ENCODE data around the gene RNH1. TPM values are rescaled to one million over a fixed set of nuclear protein-coding genes. Genes with fewer than 3 reads are reported as not detected.

The RNH1 gene
- total RNA-seq, 1 experiment from 2014 or later, result 103 TPM

DNA sequence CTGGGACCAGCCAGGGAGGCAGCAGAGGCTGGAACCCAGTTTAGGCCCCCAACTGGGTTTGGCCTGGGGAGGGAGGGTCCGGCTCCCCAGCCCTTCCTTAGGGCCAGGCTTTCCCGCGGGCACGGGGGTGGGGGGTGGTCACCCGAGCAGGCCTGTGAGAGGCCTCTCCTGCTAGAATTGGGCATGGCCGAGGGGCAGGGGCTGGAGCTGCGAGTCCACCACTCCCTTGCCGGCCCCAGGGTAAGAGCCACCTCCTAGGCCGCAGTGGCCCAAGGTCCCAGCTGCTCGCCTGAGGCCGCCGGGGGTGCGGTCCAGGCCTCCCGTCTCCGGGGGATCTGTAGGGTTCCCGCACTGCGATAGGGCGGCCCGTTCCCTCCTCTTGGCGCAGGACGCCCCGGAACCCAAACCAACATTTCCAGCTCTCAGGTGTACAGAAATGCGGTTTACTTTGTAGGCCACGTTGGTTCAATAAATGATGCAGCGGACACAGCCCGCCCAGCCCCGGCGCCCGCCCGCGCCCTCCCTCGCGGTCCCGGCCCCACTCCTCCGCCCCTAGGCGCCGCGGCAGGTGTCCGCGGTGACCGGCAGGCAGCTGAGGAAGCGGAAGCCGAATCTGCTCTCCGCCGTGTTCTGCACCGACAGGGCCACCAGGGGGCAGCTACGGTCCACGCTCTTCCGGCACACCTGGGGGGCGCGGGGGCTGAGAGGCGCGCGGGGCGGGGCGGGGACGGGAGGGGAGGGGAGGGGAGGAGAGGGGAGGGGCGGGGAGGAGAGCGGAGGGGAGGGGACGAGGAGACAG, 47.6 kb upstream of the RNH1 start:
- no peak overlapping the region for H3K27ac Mint-ChIP-seq (ENCODE audit: unreplicated experiment)
- DNase-seq, result peak; percentile 81
- no peaks in the 10 kb centered on the region for H3K27me3 Mint-ChIP-seq (ENCODE audit: unreplicated experiment)
- H3K36me3 Mint-ChIP-seq (ENCODE audit: insufficient read depth, unreplicated experiment), result peaks cover 39% of the 10 kb centered on the region
- TF ChIP-seq, protein P1, sequence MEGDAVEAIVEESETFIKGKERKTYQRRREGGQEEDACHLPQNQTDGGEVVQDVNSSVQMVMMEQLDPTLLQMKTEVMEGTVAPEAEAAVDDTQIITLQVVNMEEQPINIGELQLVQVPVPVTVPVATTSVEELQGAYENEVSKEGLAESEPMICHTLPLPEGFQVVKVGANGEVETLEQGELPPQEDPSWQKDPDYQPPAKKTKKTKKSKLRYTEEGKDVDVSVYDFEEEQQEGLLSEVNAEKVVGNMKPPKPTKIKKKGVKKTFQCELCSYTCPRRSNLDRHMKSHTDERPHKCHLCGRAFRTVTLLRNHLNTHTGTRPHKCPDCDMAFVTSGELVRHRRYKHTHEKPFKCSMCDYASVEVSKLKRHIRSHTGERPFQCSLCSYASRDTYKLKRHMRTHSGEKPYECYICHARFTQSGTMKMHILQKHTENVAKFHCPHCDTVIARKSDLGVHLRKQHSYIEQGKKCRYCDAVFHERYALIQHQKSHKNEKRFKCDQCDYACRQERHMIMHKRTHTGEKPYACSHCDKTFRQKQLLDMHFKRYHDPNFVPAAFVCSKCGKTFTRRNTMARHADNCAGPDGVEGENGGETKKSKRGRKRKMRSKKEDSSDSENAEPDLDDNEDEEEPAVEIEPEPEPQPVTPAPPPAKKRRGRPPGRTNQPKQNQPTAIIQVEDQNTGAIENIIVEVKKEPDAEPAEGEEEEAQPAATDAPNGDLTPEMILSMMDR (IDR thresholded peaks at IDR 0.05; ENCODE audit: unreplicated experiment), result peak; percentile 72
- BruUV-seq (replicated peaks), result no TSS peak
- no peaks in the 10 kb centered on the region for H3K4me1 Mint-ChIP-seq (ENCODE audit: low read depth, unreplicated experiment)
- H3K4me3 Mint-ChIP-seq (ENCODE audit: low read depth, unreplicated experiment), result peak overlapping the region; percentile 54
- CTCF ChIA-PET, result interaction anchor here (0.5 to 1.4 kb wide), 9 partner anchors 101 to 348 kb away, joined by 3 to 11 read pairs (median 4); partner anchors contain the start of genes BET1L, CD151, DEAF1 and TMEM80
- intact Hi-C loops (cut with micrococcal nuclease; ENCODE audit: unreplicated experiment), result loop anchor here (10.0 kb wide), 1 partner anchor 170 kb away; no protein-coding TSS in a partner anchor
- no peaks in the 10 kb centered on the region for H3K9me3 Mint-ChIP-seq (ENCODE audit: low read depth, unreplicated experiment)

DNA sequence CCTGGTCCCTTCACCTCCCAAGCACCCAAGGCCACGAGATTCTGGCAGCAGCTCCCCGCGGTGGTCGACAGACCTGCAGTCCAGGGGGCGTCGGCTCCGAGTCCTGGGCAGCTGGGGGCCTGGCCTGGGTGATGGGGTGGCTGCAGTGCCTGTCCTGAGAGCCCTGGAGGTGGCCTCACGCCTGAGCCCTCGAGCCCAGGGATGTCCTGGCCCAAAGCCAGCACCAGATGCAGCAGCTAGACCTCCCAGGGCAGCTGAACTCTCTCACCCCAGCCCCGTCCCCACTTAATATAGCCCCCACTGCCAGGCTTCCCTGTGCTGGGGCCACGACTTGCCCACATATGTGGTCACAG, 46.9 kb upstream of the RNH1 start:
- intact Hi-C loops (cut with micrococcal nuclease; ENCODE audit: unreplicated experiment), result loop anchor here (10.0 kb wide), 1 partner anchor 171 kb away; no protein-coding TSS in a partner anchor
- peak overlapping the region; percentile 54 for H3K4me3 Mint-ChIP-seq (ENCODE audit: low read depth, unreplicated experiment)
- no peaks in the 10 kb centered on the region for H3K27me3 Mint-ChIP-seq (ENCODE audit: unreplicated experiment)
- no peaks in the 10 kb centered on the region for H3K9me3 Mint-ChIP-seq (ENCODE audit: low read depth, unreplicated experiment)
- H3K36me3 Mint-ChIP-seq (ENCODE audit: insufficient read depth, unreplicated experiment), result peaks cover 36% of the 10 kb centered on the region
- TF ChIP-seq, protein P1 (IDR thresholded peaks at IDR 0.05; ENCODE audit: unreplicated experiment), result no peak
- no peak overlapping the region for H3K27ac Mint-ChIP-seq (ENCODE audit: unreplicated experiment)
- no peak for DNase-seq
- no peaks in the 10 kb centered on the region for H3K4me1 Mint-ChIP-seq (ENCODE audit: low read depth, unreplicated experiment)
- CTCF ChIA-PET, result interaction anchor here (1.0 kb wide), 1 partner anchor 101 kb away, joined by 11 read pairs; no protein-coding TSS in a partner anchor
- BruUV-seq (replicated peaks), result no TSS peak

DNA sequence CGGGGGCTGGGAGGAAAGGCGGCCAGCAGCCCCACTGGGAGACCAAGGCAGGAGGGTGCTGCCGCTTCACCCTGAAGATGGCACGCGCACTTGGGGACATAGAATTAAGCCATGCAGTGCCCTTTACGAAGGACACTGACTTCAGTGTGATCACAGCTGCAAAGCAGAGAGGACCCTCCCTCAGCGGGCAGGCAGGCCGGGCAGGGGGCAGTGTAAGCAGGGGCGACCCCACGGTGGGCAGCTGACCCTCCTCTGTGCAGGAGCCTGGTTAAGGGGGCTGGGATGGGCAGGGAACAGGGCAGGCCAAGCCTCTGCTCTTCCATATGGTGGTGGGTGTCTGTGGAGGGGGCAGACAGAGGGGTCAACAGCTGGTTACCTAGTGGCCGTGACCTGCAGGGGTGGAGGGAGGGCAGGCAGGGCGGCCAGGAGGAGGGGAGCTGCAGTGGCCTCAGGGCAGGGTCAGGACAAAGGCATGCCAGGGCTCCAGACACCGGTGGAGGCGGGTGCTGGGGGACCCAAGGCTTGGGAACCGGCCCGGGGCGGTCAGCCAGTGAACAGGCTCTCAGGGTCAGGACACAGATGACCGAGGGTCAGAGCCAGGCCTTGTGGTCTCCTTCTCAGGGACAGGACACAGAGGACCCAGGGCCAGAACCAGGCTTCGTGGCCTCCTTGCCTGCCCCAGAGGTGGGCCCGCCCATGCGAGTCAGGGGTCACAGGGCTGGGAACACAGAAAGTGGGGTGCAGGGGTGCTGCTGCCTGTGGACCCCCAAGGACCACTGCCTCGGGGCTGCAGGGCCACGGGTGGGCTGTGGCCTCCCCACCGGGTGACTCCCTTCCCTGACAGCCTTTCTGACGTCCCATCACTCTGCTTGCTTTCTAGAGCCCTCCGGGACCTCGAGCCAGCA, 46.3 kb upstream of the RNH1 start:
- no peaks in the 10 kb centered on the region for H3K27me3 Mint-ChIP-seq (ENCODE audit: unreplicated experiment)
- no TSS peak for BruUV-seq (replicated peaks)
- DNase-seq, result no peak
- H3K4me3 Mint-ChIP-seq (ENCODE audit: low read depth, unreplicated experiment), result peak overlapping the region; percentile 24
- CTCF ChIA-PET, result no interaction called here
- TF ChIP-seq, protein P1 (IDR thresholded peaks at IDR 0.05; ENCODE audit: unreplicated experiment), result no peak
- H3K36me3 Mint-ChIP-seq (ENCODE audit: insufficient read depth, unreplicated experiment), result peaks cover 31% of the 10 kb centered on the region
- intact Hi-C loops (cut with micrococcal nuclease; ENCODE audit: unreplicated experiment), result loop anchor here (10.0 kb wide), 1 partner anchor 171 kb away; no protein-coding TSS in a partner anchor
- peak overlapping the region; percentile 33 for H3K27ac Mint-ChIP-seq (ENCODE audit: unreplicated experiment)
- H3K4me1 Mint-ChIP-seq (ENCODE audit: low read depth, unreplicated experiment), result no peaks in the 10 kb centered on the region
- H3K9me3 Mint-ChIP-seq (ENCODE audit: low read depth, unreplicated experiment), result no peaks in the 10 kb centered on the region

DNA sequence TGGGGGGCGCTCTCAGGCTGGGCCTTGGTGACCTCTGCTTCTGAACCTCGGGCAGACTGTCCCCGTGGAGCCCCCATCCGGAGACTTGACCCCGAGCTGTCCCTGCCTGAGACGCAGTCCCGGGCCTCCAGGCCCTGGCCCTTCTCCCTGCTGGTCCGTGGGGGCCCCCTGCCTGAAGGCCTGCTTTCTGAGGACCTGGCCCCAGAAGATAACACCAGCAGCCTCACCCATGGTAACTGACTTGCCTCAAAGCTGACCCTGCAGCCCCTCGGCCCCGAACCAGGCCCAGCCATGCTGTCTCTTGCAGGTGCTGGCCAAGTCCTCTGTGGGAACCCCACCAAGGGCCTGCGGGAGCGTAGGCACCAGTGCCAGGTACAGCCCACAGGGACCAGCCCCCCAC, 44.6 kb upstream of the RNH1 start:
- H3K36me3 Mint-ChIP-seq (ENCODE audit: insufficient read depth, unreplicated experiment), result peaks cover 21% of the 10 kb centered on the region
- H3K4me1 Mint-ChIP-seq (ENCODE audit: low read depth, unreplicated experiment), result no peaks in the 10 kb centered on the region
- no peak overlapping the region for H3K27ac Mint-ChIP-seq (ENCODE audit: unreplicated experiment)
- H3K27me3 Mint-ChIP-seq (ENCODE audit: unreplicated experiment), result no peaks in the 10 kb centered on the region
- no peak for DNase-seq
- no TSS peak for BruUV-seq (replicated peaks)
- H3K4me3 Mint-ChIP-seq (ENCODE audit: low read depth, unreplicated experiment), result no peak overlapping the region
- intact Hi-C loops (cut with micrococcal nuclease; ENCODE audit: unreplicated experiment), result loop anchor here (10.0 kb wide), 1 partner anchor 173 kb away; no protein-coding TSS in a partner anchor
- CTCF ChIA-PET, result interaction anchor here (0.7 kb wide), 1 partner anchor 16 kb away, joined by 5 read pairs; no protein-coding TSS in a partner anchor
- TF ChIP-seq, protein P1 (IDR thresholded peaks at IDR 0.05; ENCODE audit: unreplicated experiment), result no peak
- no peaks in the 10 kb centered on the region for H3K9me3 Mint-ChIP-seq (ENCODE audit: low read depth, unreplicated experiment)
